Measurements from ENCODE around the gene MAP3K5.

DNA sequence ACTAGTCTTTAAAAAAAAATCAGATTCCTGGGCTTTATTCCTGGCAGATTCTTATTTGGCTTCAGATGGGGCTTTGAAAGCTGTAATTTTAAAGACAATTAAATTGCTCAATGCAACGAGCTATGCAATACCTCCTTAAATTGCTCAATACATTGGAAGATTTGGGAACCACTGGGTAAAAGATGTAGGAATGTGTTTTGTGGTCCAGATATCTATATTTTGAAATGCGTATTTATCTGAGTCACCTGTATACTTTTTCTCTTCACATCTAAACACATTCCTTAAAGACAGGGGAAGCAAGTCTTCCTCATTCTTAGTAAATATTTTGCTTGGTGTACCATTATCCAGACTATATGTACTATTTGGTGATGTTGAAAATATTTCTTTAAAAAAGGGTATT, 212.5 kb downstream of the MAP3K5 start:
- TF ChIP-seq POLR2A (IDR thresholded peaks at IDR 0.05; ENCODE audit: low read depth) (no peak), POLR2AphosphoS5 (IDR thresholded peaks at IDR 0.05) (no peak)
- TF ChIP-seq, protein P1, sequence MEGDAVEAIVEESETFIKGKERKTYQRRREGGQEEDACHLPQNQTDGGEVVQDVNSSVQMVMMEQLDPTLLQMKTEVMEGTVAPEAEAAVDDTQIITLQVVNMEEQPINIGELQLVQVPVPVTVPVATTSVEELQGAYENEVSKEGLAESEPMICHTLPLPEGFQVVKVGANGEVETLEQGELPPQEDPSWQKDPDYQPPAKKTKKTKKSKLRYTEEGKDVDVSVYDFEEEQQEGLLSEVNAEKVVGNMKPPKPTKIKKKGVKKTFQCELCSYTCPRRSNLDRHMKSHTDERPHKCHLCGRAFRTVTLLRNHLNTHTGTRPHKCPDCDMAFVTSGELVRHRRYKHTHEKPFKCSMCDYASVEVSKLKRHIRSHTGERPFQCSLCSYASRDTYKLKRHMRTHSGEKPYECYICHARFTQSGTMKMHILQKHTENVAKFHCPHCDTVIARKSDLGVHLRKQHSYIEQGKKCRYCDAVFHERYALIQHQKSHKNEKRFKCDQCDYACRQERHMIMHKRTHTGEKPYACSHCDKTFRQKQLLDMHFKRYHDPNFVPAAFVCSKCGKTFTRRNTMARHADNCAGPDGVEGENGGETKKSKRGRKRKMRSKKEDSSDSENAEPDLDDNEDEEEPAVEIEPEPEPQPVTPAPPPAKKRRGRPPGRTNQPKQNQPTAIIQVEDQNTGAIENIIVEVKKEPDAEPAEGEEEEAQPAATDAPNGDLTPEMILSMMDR (IDR thresholded peaks at IDR 0.05): no peak
